Stimulated activated CD8-positive, alpha-beta memory T cell treated with anti-CD3 and anti-CD28 coated beads, Interleukin-12 subunit alpha, Interleukin-12 subunit beta, amount 100 ng/mL, for 24 hours (primary cell): ENCODE measurements around the gene CDK5.

ENCODE experiments used
- DNase-seq: peaks from one replicate; pipeline ENCODE4 v3.0.0-alpha.2; 2020; ENCODE audit errors: extremely low read depth

Gene CDK5

DNA sequence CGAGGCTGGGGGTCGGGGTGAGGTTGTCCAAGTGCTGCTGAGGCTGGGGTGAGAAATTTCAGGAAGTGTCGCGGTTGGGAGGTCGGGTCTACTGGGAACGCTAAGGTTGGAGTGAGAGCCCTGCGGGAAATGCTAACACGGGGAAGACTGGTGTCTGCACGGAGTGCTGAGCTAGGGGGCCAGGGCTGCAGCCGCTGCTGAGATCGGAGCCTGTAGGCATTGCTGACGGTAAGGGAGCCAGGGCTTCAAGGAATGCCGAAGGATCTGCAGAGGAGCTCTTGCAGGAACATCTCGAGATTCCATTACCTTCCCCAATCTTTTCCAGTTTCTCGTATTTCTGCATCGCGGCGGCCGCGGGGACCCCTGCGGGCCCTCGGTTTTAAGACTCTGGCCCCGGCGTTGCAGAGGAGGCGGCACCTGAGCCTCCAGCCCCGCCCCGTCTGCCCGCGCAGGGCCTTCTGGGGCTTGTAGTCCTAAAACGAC, at the start of gene CDK5:
Gene CDK5, minus strand, starts transcription at position 392 of the 483 bp plus-strand sequence. Its CDS starts 49 bp downstream, at position 343.
- DNase-seq, result no peak

DNA sequence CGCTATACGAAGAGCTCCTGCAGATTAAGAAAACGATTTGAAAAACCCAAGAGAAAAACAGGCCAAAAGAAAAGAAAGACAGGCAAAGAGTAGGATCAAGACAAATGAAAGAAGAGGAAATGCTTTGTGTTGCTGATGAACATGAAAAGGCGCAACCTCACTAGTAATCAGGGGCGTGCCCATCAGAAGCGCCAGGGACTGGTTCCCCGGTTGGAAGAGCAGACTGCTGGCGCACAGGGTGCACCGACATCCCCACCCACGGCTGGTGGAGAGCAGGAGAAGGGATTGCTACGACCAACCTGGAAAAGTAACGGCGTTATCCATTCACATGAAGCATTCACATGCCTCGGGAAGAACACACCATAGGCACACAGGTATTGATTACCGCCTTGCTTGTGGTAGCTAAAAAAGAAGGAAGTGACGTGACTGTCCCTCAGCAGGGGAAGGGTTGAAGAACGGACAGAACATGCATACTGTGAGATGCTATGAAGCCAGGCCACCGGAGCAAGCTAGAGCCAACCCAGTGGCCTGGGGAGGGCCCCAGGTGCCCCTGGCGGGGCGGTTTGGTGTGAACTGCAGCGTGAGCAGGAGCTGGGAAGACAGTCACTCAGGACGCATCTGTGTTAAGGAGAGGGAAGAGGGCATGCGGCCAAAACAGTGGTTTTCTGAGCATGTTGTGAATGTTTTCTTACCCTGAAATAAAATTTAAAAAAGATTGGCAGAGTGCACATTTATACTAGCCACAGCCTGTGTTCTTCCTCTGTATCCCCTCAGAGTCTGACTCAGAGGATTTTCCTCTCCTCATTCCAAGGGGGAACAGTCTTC, 46.9 kb upstream of the CDK5 start:
- no peak for DNase-seq

DNA sequence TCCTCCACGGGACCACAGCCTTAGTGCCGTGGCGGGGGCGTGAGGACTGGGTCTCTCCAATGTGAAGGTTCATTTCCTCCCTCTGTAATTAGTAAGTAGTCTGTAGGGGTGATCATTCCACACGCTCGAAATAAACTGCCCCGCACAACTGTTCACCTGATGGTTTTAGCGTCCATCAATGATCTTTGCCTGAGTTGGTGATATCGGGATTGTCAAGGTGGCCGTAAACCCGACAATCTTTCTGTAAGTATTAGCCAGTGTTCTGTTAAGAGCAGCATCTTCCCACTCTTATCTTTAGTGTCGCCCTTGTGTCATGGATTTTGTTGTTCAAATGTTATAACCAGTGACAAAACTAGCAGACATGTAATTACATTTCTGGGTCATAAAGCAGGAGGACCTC, 46.3 kb upstream of the CDK5 start:
- DNase-seq, result no peak

DNA sequence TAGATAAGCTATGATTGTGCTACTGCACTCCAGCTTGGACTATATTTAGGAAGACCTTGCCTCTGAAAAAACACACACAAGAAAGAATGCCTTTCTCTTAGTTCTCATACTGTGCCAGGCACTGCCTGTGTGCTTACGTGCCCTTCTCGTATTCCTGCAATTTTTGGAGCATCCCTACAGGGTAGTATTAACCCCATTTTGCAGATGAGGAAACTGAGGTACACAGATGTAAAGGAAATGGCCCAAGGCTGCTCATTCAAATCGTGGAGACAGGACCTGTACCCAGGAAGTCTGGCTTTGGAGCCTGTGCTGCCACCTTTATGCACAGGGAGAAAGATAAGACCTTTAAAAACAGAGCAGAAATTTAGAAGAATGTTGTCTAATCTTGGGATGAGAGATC, 45.3 kb upstream of the CDK5 start:
- no peak for DNase-seq

DNA sequence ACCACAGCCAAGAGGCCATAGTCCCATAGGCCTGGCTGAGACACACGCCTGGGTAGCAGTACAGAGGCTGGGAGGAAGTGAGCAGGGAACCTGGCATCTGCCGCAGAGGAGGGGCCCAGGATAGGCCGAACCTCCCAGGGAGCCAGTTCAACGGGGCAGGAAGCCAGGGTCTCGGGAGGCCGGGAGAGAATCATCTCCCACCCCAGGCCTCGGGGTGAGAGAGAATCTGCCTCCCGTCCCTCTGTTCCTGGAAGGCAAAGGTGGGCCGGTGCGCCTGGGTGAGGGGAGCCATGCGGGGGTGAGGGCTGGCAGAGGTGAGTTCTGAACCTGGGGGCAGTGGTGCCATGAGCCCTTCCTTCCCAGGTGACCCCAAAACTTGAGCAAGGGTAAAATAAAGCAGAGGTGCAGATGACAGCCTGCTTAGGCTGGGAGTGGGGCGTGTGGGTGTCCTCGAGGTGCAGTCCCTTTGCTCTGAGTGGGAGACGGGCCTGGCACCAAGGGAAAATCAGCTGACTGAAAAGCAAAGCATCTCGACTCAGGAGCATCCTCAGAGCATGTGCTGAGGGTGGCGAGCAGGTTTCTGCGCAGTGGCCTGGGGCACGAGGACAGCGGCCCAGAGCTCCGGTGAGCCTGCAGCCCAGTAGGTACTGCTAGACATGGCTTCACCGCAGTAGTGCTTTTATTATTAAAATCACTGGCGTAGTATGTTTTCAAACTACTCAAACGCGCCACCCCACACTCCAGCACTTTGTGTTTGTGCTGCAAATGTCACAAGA, 44.1 kb upstream of the CDK5 start:
- no peak for DNase-seq

DNA sequence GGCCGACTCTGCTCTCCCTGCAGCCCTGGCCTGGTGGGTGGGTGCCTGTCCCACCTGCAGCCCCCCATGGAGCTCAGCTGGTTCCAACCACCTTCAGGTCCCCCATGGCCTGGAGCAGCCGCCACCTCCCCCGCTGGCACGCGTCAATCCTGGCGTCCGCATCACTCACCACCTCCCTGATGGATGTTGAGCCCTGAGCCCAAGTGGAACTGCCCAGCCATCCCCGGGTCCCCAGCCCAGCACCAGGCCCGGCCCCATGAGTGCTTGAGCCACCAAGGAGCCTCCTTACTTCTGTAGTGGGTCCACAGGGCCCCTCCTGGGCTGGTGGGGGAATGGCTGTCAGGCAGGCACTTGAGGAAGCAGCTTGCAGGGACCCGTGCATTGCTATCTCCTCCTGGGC, 43.2 kb upstream of the CDK5 start:
- no peak for DNase-seq

DNA sequence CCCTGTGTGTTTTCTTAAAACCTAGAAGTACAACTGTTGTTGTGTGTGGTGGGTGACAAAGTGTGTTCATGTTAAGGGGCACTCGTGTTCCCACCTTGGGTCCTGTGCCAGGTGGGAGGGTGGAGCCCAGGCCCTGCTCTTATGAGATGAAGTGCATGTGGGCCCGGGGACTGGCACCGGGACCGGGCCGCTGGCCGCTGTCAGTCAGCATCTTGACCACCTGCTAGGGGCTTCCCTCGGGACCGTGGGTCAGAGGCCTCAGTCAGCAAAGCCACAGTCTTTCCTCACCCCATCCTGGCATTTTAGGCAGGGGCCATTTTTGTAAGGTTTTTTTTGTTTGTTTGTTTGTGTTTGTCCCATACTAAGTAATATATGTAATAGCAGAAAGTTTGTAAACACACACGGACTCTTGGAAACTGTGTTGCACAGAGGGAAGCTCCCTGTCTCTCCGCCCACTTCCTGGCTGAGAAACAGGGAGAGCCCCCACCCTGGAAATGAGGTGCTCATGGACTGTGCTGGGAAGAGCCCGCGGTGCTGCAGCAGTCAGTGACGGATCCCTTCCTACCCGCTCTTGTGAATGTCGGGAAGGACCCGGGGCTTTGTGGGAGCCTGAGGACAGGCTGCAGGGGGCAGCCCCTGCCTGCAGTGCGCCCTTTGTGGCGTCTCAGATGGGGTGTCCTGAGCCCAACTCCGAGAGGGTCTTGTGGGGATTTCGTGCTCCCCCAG, 42.0 kb upstream of the CDK5 start:
- DNase-seq, result no peak

DNA sequence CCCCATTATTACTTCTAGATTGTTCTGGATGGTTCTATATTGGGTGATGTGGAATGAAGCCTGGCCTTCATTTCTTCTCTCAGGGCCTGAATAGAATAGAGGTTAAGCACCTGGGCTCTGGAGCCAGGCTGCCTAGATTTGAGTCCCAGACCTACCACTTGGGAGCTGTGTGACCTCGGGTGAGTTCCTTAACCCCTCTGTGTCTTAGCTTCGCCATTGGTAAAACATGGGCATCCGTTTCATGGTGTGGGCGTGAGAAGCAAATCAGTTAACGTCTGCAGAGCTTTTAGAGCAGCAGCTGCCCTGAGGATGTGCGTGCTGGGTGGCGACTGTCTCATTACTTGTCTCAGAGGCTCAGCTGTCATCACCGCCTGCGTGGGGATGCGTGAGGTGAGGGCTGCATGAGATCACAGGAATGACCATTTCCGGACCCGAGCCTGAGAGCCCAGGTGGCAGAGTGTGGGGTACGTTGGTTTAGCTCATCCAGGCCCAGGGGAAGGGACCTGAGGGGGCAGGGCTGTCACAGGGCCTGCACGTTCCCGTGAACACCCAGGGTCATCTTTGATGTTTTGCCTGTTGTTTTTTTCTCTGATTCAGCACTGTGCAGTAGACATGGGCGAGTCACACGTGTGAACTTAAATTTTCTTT, 38.3 kb upstream of the CDK5 start:
- no peak for DNase-seq

DNA sequence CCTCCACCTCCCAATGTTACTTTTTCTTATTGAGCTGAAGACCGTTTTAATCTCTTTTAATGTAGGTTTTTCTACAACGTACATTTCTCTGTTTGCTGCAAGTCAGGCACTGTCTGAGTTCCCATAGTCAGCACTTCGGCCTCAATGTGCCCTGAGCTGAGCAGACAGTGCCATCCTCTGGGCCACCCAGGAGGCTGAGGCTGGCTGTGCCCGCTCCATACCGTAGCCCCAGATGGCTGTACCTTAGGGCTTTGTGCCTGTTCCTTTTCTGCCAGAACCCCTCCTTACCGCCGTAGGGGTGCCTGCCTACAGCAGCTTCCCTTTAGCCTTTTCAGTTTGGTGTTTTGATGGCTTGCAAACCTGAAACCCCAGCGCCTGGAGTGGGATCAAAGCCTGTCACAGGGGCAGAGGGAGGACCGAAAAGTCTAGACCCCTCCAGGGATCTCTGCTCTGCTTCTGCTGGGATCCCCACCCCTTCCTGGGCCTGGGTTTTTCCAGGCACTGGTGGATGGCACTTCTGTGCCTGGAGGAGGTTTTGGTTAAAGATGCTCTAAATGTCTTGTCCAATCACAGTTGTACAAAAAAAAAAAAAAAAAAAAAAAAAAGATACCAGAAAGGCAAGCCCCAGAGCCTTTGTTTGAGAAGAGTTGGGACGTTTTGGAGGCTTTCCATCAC, 37.6 kb upstream of the CDK5 start:
- no peak for DNase-seq

DNA sequence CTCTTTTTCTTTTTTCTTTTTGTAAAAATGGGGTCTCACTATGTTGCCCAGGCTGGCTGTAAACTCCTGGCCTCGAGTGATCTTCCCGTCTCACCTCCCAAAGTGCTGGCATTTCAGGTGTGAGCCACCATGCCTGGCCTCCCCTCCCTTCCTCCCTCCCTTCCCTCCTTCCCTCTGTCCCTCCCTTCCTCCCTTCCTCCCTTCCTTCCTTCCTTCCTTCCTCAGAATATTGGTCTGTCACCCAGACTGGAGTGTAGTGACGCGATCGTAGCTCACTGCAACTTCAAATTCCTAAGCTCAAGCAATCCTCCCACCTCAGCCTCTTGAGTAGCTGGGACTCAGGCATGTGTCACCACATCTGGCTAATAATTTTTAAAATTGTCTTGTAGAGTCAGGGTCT, 37.0 kb upstream of the CDK5 start:
- DNase-seq, result no peak

DNA sequence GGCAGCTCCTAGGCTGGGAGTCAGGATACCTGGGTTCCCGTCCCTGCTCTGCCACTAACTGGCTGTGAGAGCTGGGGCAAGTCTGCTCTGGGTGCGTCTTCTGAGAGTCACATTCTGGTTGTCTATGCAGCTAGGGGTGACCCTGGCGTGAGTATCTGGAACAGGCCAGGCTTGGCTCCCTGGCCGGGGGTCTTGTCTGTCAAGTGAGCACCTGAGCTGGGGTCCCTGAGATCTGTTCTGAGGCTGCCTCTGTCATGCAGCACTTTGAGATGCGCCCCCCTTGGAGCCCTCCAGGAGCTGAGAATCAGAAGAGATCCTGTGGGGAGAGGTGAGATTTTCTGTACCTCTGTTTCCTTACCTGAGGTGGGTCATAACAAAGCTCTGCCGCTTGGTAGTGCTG, 36.1 kb upstream of the CDK5 start:
- no peak for DNase-seq

DNA sequence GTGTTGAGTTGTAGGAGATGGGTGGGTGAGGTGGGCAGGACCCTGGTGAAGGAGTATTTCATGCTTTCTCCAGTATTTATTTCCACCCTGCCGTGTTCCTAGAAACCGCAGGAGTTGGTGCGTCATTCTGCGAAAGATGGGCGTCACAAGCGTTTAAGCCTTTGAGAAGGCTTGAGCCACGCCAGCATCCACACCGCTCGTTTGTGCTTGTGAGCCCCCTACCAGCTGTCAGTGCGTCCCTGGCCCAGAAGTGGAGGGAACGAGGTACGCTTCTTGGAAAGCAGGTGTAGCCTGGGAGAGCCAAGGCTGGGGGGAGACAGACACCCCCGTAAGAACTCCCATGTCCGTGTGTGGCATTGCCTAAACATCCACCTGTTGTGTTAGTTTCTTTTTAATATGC, 34.3 kb upstream of the CDK5 start:
- no peak for DNase-seq

DNA sequence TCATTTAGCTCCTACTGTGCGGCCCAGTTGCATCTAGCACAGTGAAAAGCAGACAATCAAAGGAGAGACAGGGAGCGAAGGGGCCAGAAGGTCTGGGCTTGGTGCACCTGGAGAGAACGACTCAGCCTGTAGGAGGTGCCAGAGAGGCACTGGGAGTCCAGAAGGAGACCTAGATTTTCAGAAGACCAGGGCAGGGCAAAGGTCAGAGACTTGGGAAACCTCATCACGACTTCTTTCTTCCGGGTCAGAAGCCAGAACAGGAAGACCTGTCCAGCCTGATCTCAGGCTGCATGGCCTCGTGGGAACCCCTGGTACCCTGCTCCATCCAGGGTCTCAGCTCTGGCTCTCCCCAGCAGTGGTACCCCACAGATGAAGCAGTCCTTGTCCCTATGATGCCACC, 33.7 kb upstream of the CDK5 start:
- DNase-seq, result no peak

DNA sequence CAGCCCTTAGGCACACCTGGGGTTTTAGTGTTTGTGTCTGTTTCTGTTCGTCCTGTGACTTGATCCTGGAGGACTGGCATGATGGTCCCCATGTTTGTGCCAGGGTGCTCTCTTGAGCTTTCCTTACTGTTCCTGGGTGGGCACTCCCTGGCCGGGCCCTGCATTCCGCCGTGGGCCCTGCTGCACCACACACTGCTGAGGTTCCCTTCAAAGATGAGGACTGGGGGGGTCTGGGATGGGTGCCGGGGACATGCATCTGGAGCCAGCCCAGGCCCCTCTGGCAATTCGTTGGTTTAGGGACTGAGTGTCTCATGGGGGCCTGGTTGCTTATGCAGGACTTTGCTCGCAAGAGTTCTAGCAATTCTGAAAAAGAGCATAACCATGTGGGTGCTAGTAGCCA, 33.3 kb upstream of the CDK5 start:
- DNase-seq, result no peak

DNA sequence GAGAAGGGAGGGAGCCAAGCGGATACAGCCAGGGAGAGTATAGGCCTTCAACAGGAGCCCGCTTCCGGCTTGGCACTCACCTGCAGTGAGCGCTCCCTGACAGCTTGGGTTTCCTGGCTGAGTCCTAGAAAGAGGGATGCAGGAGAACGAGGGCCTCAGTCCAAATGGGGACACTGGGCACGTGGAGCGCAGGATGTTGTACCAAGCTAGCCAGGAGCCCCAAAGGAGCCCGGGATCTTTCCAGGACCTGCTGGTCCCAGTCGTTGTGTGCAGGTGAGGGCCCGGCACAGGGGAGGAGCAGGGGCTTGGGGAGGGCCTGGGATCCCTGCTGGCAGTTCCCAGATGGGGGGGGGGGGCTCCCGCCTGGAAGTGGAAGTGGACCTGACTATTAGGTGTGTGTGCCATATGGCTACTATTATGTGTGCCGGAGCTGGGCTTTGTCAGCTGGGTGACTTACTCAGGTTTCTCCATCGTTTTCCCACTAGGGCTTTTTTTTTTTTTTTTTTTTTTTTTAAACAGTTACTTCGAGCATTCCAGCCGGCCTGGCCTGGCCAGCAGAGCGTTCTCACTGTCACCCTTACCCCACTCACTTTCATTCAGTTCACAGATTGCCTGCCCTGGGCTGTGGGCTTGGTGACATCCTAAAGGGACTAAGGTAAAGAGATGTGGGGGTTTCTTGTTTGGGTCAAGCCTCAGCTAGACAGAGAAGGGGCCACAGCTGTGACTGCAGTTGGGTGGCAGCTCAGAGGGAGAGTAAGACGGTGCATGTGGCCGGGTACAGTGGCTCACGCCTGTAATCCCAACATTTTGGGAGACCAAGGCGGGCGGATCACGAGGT, 32.4 kb upstream of the CDK5 start:
- no peak for DNase-seq

DNA sequence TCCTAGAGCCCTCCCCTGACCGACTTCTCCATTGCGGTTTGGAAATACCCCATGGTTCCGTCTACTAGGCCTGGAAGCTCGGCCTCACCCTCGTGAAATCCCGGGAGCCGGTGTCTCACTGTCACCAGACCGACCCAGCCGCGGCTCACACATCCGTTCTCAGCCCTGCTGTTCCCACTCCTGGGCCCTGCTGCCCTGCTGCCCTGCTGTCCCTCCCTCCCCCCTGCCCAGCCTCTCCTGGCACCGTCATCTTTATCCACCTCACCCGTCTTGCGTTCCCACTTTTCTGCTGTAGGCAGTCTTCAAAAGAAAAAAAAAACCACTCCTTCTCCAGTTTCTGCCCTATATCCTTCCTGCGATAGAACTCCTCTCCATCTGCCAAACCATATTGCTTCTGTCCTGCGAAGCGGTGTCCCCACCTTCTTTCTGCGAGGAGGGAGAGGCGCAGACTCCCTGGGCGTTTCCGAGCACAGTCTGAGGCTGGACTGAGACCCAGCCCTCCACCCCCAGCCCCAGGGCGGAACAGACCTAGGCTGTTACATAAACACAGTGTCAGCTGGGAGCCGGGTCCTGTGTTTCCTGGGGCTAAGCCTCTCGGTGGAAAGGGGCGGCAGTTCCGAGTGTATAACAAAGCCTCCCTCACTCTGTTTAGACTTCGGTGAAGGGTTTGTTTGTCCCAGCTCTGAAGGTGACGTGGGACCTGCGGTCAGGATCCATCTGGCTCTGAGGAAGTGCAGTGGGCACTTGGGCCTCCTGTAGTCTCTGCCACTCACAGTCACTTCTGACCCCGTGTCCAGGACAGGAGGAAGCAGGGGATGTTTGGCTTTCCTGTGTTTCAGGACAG, 31.4 kb upstream of the CDK5 start:
- DNase-seq, result no peak

DNA sequence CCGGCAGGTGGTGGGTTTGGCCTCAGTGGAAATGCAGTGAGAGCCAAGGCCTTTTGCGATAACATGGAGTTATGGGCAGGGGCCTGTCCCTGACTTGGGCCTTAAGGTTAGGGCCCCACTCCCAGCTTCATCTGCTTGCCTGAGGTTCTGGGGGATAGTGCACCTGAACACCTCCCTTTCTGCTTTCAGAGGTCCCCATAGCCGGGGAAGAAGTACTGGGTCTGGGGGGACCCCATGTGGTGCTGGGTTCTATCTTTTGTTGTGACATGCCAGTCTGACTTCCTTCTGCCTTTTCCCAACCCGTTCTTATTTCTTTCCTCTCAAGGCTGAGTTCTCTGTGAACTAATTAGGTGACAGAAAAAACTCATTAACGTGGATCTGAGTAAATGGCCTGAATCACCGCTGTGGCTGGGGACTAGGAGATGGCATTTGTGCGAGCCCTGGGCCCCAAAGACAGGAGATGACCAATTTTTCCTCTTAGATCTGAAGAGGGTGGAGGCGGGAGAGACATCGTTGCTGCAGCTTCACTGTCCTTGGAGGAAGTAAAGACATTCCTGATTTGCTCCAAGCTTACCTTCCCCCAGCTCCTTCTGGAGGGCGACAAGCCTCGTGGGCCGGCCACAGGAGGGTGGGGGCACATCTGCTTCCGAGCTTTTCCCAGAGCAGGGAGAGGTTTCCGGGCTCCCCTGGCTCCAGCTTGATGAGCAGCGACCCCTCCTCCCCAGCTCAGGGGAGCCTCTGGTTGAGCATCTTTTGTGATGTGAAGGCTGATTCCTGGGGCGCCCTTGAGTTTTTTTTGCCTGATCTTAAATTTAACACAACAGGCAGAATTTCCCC, 30.5 kb upstream of the CDK5 start:
- DNase-seq, result no peak

DNA sequence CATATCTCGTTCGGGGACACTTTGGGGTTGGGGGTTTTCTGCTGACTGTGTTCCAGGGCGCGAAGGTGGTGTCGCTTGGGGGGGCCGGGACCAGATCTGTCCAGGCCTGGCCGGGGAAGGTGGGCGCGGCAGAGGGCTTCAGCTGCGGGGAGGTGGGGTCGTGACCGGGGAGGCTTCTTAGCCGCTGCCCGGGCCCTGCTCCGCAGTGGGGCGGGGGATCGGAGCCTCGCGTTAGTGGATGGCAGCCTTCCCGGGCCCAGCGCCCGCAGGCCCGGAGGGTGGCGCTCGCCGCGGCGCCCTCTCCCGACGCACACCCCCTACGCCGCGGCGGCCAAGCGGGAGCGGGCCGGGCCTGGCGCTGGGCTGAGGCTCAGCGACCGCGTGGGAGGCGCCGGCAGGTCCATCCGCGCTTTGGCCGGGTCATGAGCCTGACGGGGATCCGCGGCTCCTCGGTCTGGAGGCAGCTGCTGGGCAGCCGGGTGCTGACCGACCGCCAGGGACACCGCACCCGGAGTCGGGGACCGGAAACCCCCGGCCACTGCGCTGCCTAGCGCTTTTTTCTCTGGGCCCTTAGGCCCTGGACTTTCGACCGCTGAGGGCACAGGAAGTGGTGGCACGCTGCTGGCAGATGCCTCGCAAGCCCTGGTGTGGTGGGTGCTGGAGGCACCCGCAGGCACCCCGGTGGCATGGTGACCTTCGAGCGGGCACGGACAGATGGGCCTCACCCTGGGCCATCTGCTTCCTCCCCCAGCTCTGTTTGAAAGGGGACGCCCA, 29.7 kb upstream of the CDK5 start:
- DNase-seq, result no peak
